Stimulated activated CD4-positive, alpha-beta T cell treated with anti-CD3 and anti-CD28 coated beads, Interleukin-1b, Interleukin-23, amount 100 ng/mL, for 1 hour (primary cell): ENCODE measurements around the gene MSN.

Source experiments
- DNase-seq, 2 donors: peaks; one replicate each; pipeline ENCODE4 v3.0.0-alpha.2; 2020; ENCODE audit warnings: low read depth in 2 of 2

The MSN gene

DNA sequence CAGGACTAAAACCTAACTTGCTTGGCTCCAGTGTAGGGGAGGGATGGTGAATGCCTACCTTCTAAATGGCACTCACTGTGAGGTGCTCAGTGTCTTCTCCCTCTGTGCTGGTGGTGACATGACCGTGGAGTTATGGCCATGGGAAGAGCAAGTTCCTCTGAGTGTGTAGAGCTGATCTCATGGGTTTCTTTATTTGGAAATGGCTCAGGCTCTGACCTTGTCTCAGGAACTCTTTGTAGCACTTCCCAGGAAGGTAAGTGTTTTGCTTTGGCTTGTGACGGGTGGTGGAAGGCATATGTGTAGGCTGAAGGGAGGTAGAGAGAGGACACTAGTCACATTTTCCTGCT lies 6.4 kb downstream of the MSN start:
- DNase-seq, result no peak

DNA sequence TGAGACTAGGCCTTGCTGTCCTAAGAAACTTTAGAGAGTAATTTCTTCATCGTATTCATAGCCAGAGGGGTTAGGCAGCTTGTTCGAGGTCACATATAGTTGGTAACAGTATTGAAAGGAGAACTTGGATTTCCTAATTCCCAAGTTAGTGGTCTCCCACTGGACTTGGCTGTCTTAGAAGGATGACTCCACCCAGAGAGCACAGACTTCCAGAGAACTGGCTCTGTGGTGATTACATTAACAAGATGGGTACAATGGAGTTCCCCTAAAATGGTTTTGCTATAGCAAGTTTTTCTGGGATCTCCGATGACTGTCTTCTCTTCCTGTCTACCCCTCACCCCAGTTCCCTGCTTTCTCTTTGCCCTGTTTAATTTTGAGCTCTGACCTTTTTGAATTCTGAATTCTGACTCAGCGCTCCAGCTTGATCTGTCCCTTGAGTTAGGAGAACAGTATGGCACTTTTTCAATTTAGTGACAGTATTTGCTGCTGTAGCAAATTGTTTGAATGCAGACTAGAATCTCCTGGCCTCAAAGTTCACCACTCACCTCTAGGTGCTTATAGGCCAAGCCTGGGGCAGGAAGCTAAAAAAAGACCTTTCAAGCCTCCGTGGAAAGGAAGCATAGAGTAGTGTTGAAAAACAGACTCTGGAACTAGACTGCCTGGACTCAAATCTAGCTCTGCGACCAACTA lies 6.9 kb downstream of the MSN start:
- no peak for DNase-seq

DNA sequence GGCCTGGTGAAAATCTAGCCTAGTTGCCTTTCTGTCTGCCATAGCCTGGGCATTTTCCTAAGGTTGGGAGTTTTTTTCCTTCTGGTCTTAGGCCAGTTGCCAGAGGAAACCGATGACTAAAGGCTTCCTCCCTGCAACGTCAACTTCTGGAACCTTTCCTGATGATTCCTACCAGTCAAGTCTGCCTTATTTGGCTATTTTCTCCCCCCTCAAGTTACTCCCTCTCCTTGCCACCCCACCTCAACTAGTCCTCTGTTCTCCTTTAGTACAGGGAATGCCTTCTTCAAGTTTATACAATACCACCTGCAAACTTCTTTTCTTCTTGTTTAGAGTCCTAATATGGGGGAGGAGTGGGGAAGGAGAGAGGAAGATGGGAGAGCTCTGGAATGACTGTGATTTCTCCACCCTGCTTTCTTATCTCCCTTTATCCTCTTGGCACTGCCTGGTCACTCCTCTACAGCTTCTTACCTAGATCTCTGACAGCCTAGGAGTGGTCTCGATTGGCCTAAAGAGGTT lies 10.6 kb downstream of the MSN start:
- no peak for DNase-seq

DNA sequence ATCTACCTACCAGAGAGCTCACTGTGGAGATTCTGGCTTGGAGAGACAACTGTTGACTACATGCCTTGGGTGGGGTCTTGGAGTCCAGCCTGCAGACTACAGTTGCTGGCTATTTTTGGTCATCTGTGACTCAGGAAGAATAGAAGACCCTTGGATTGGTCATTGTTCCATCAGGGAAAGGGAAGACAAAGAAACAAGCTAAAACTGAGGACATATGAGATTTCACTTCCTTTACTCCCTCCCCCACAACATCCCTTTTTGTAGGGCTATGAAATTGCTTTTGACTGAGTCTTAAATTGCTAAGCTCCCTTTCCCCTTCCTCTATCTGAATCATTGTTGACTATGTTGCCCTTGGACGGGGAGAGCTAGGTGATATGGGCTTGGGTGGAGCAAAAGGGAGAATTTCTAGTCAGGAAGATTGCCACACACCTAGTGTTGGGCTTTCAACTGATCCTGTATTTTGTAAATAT lies 11.7 kb downstream of the MSN start:
- no peak for DNase-seq

DNA sequence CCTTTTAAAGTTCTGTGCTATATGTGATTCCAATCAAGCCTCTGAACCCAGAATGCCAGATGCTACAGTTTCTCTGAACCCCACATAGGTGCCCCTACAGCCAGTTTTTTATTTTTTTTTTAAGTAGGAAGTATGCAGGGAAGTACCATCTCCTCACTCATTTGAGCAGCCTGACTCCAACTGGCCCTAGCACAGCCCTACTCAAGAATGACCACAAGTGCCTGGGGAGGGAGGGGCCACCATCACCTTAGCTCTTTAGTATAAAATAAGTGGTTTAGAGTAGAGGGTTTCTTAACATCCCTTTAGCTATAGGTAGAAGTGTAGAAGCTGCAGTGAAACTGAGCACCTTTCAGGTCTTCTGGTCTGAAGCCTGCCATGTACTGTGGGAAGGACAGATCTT lies 14.4 kb downstream of the MSN start:
- DNase-seq, result no peak

DNA sequence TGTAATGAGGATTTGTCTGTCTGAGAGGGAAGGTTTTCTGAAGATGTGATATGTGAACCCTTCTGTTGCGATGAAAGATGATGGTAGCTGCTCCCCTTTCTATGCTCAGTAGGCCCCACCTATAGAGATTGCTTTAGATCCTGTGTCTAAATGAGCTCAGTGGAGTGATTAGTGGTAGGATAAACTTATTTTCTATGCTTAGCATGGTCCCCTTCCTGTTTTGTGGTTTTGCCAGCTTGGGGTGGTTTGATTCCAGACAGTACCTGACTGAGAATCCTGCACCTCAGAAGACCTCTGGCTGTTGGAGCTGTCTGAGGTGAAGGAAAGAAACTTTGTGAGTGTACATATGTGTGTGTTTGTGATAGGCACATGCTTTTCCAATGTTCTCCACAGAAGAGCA lies 17.7 kb downstream of the MSN start:
- DNase-seq, result no peak

DNA sequence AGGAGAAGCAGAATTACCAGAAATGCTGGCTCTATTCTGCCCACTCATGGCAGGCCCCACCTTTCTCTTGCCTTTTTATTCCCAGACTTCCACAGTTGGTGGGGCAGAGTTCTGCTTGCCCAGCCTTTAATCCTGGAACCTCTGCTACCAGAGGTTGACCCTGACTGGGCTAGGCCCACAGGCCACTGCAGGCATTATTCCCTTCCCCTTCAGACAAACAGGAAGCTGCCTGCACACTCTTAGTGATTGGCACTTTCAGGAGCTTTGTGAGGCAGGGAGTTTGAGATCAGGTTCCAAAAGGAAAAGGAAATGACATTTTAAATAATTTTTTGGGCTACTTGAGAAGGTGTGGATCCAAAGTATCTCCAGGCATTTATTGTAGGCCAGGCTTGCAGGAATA lies 18.8 kb downstream of the MSN start:
- DNase-seq, result no peak

DNA sequence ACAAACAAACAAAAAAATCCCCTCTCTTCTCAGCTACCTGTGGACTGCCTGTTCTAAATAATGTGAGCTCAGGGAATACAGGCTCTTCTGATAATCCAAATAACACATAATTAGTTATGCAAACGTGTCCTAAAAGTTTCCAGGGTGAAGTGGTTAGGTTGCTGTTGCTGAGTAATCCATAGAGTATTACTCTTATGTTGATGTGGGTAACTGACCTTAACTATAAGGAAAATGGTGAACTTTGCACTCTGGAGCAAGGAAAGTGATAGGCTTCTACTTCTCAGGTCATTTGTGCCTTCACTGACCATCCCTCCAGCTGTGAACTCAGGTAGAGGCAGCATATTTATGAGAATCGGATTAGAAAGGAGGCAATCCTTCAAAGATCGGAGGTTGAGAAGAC lies 19.9 kb downstream of the MSN start:
- DNase-seq, result no peak

DNA sequence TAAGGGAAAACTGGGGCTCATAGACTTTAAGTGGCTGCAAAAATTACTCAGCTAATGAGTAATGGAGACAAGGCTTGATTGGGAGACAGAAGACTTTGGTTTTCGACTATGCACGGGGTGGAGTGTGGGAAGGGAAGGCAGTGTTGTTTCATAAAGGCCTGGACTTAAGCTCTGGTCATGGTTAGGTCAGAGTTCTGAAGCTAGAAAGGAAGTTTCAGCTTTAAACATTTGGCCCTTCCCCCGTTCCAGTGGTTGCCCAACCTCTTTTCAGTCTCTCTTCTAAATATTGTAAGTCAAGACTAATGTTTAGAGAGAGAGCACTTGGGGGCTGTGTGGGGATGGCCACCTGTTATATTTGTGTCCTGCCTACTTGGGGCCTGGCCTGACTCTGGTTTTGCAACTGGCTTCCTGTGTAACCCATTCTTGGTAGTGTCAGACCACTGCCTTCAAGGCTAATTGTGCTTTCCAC lies 21.0 kb downstream of the MSN start:
- DNase-seq, result no peak

DNA sequence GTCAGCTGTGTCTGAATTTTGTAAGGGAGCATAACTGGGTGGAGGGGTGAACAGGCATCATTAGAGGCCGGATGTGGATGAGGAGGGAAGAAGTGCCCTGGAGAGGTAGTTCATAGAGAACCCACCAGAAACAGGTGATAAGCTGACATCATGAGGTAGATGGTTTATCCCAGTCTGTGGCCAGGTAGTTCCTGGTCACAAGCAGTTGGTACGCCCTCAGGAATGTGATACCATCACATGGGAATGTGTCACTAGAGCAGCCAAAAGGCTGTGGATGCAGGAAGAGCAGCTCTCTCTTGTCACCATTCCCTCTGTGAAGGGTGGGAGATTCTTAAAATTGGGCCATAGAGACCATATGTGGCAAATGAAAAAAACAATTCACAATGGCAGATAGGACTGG lies 21.9 kb downstream of the MSN start:
- DNase-seq, result no peak

DNA sequence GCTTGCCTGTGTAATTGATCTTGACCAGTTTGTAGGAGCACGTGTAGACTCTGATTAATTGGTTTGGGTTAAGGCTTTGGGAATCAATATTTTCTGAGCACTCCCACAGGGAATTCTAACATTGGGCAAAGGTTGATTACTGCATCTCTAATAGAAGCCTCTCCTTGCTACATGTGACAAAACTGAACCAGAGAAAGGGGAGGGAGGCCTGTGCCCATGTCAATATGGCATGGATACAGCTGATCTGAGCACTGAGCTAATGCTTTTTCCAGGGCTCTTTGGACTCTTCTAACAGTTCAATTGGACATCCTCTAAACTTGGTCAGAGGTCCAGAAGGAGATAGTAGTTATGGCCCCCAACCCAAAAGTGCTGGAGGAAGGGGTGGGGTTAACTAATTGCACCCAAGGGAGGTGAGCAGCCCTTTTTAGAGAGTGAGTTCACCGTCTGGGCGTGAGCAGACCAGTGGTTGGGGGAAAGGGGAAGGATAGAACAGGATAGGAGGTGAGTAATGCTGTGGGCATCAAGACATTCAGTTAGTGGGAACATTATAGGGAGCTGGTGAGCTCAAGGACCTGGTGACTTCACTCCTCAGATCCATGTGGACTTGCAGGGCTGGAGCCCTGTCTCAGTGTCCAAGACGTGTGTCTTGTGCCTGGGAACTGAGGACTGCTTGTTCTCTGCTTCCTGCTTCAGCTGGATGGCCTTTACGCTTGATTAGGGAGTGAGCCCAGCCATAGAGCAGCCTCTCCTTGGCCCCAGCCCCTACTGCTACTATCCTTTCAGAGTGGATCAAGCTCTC lies 22.8 kb downstream of the MSN start:
- no peak for DNase-seq

DNA sequence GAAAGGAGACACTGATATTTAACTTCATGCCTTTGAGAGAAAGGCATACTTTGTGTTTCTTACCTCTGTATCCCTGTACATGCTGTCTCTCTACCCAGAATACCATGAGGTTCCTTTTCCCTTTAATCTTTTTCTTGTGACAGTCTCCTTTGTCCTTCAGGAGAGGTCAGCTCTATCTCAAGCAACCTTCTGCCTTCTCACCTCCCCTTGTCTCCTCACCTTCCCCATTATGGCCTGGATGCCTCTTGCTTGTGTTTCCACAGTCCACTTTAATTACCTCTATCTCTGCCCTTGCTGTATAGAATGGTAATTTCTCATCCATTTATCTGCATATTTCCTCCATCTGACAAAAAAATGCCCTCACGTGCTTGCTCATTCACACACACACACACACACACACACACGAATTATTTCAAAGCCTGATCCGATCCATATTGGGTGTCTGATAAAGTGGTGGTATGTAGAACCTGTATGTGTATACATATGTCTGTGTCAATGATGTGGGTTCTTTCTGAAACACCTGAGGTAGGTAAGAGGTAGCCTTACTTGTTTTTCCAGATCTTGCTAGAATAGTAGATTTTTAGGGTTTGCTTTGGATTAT lies 28.5 kb downstream of the MSN start:
- DNase-seq, result no peak

DNA sequence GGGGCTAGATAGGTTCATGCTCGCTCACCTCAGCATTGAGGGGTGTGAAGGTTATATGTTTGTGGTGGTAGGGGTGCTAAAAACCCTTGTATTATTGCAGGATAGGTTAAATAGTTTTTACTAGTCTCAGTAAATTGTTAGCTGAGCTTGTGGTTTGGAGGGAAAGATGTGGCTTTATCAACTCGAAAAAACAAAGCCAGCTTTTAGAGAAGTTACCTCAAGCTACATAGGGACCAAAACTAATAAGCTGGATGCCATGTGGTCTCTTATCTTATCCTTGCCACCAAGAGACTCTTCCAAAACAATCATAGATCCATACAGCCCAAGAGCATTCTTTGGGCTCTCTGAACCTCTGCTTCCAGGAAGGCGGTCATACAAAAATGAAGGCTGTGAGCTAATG lies 29.2 kb downstream of the MSN start:
- DNase-seq, result no peak

DNA sequence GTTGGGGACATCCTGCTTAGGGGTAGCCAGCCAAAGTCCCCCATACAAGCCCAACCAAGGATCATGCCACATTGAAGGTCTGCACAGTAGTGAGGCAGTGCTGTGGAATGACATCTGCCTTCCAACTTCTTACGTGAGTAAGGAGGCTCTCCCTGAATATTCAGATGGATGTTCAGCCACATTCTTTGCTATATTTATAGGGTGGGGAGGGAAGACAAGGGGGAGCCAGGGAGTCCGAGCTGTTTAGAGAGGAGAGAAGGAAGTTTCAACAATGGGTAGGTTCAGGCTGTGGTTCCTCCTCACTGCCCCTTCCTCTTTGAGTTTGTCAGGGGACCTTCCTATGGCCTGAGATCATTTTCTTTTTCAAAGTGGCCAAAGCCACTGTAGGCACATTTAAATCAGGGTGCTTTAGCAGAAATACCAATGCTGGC lies 29.8 kb downstream of the MSN start:
- no peak for DNase-seq

DNA sequence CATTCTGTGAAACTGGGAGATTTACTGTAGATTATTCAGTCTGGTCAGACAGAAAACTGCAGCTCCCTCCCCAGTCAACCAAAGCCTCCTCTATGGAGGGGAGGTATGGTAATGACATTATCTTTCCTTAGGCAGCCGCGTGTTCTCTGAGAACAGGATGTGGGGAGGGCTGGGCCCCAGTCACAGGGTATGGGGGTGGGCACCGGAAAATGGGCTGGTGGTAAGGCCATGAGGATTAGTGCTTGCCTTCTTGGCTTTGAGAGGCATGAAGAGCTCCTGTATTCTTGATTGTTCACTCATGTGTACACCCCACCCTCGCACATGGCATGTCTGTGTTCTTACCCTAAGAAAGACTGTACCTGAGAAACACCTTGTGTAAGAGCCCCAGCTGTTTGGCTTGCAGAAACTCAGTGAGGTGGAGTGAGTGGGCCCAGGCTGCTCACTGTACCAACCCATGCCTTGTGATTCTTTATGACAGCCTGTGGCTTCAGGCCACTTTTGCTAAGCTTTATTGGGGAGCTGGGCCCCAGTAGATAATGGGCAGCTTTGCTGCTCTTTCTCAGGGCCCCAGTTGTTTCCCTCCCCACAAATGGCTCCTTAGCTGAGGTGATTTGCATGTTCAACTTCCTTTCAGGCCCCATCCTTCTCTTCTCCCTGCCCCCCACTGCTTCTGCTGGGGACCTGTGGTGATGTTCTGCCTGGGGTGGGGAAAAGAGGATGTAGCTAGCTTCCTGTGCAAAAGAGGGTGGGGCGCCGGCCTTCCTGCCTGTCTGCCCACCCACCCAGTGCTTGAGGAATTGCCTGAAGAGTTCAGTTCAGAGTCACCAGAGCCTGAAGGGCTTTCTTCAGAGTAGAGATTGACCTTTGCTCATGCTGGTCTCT lies 30.7 kb downstream of the MSN start:
- peak in 1 of 2 donors; percentile 37 for DNase-seq

DNA sequence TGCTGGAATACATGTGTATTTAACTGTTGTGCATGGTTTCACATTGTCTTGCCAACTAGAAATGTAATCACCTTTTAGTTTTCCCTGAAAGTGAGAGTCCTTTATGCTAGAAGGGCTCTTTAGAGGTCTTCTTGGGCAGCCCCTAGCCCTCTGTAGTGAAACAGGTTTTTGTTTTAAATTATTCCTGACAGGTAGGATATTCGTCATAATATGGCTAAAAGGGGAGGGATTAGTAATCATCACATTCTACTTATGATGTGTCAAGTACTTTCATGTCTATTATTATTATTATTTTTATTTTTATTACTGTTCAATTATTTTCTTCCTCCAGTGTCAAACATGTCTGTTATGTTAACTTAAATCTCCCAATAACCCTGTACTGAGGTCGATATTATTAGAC lies 35.5 kb downstream of the MSN start:
- no peak for DNase-seq

DNA sequence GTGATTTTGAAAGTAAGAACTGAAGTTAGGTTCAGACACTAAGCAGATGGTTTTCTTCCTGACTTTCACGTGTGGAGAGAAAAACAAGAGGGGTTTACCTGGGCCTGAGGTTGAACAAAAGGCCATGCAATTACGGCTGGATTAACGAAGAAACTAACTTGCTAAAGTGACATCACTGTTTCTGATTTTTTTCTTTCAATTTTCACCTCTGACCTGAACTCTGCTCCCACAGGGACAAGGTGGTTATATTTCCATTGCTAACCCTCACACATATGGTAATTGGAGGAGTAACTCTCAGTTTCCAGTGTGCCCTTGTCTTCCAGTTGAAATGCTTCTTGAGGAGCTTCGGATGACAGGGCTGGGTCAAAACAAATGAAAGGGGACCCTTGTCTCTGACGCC lies 38.0 kb downstream of the MSN start:
- no peak for DNase-seq

DNA sequence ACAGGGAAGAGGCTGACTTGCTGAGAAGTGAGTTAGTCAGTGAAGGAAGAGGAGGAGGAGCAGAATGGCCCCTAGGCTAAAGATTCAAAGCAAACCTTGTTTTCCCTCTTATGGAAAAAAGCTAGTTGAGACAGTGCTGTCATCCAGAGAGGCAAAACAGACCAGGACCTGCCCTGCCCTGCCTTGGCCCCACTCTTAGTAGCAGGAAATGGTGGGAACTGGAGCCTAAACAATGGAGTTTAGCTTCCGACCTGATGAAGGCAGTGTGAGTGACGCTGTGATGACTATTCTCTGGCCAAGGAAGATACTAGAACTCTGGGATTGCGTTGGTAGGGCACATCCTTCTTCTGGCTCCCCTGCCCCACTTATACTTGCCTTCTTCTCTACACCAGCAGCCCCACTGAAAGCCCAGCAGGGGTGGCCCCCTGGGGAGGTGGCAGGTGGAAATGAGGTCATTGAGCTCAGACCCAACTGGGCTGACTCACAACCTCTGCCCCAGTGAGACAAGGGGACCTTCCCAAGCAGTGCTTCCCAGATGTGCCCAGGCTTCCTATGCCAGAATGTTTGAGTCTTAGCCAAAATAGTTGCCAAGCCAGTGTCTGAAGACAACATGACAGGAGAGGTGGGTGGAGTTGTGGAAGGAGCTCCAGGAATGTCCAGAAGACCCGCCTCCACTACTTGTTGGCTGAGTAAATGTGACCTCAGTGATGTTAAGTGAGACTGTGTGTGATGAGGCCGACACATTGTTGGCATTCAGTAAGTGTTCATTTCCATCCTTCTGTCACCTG lies 38.8 kb downstream of the MSN start:
- DNase-seq, result no peak

DNA sequence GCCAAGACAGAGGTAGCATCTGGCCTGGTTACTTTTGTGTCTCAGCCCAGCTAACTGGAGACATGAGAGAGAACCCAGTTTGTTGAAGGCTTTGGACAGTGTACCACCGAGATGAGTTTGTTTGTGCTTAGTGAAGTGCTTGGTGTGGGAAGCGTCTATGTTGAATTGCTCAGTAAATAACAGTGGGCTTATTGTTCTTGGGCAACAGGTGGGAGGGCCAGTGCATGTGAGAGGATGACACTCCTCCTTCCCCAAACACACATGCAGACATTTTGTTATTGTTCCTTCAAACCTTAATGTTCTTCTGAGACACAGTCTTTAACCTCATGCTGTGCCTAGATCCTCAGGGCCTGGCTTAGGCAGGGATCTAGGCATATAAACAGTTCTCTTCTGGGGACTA lies 39.7 kb downstream of the MSN start:
- no peak for DNase-seq

DNA sequence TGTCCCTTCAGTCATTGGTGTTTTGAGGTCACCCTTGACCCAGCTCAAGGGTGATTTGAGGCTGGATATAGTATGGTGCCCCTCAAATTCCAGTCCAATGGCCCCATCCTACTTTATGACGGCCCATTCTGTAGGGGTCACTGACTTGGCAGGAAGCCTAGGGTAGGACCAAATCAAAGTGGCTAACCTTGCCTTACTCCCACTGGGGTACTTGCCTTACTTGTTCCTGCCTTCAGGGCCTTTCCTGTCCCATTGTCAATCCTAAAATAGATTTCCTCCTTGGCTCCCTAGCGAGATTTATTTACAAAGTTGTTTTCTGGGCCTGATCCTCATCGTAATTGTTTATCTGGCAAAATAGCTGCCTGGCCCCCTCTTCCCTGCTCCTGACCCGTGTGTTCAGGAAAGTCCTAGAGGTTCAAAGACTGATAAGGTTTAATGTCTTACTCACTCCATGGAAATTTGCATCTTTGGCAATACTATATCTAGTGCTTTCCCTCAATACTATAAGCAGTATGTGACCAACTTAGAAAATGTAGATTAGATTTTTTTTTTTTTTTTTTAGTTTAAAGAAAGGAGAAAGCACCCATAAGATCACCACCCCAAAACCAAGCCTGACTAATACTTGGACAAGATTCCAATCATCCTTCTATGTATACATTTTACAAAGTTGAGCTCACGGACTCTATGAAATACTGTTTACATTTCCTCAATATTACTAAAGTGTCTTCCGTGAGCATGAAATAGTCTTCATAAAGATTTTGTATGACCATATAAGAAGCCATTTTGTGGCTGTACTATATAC lies 44.8 kb downstream of the MSN start:
- DNase-seq, result no peak
